Right lobe of liver (tissue), 4 donors: Measurements from ENCODE around the gene DNAJB4.

Experiments used
- POLR2A ChIP-seq: fragments of 450-650 bp; IDR thresholded peaks from one replicate; pipeline ENCODE4 v1.6.1; 2017; ENCODE audit warnings: antibody characterized with exemption, mild to moderate bottlenecking
- TF ChIP-seq, protein P1 (sequence below), 4 donors: fragments of 200-600 bp in 3 of 4; fragments of 450-650 bp in 1 of 4; IDR thresholded peaks; one replicate each; pipeline versions ENCODE4 v1.5.1 to v1.8.0; 2016 to 2022; ENCODE audit warnings: antibody characterized with exemption in 4 of 4, mild to moderate bottlenecking in 2 of 4
- donor health status: DM: no; HTN: no; CAD: no.
- donor health status: DM: no; HTN: no; CAD: no.
- donor health status: DM: no; HTN: yes; CAD: no.

DNA sequence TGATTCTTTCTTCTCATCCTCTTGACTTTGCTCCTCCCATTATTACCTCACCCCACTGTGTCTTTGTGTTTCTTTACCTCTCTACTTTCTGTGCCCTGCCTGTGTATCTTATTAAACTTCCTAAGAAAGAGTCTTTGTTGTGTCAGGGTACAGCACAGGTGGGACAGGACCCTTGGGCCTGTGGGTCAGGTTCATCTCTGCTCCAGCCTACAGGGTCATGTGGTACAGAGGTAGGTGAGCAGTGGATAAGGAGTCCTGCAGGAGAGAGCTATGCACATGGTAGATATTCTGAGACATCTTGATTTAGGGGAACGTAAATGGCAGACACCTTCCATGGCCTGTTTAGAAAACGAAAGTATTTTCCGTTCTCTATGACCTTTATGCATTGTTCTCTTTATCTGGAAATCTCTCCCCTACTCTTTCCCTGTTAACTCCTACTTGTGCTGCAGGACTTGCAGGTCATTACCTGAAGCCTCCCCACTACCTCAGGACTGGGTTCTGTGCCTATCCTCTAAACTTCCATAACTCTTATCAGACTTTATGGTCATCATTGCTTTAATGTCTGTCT, 50.9 kb downstream of the DNAJB4 start:
- TF ChIP-seq, protein P1, sequence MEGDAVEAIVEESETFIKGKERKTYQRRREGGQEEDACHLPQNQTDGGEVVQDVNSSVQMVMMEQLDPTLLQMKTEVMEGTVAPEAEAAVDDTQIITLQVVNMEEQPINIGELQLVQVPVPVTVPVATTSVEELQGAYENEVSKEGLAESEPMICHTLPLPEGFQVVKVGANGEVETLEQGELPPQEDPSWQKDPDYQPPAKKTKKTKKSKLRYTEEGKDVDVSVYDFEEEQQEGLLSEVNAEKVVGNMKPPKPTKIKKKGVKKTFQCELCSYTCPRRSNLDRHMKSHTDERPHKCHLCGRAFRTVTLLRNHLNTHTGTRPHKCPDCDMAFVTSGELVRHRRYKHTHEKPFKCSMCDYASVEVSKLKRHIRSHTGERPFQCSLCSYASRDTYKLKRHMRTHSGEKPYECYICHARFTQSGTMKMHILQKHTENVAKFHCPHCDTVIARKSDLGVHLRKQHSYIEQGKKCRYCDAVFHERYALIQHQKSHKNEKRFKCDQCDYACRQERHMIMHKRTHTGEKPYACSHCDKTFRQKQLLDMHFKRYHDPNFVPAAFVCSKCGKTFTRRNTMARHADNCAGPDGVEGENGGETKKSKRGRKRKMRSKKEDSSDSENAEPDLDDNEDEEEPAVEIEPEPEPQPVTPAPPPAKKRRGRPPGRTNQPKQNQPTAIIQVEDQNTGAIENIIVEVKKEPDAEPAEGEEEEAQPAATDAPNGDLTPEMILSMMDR (IDR thresholded peaks at IDR 0.05), result no peak
- no peak for TF ChIP-seq POLR2A
